ENCODE results near the gene SAA1. TPM values are rescaled to one million over a fixed set of nuclear protein-coding genes. Genes with fewer than 3 reads are reported as not detected.
A peak's percentile ranks its signal among the peaks of the same experiment; 100 is the strongest.
"Not testable (repeated sequence)": the region's sequence is repeated elsewhere in the genome, so short reads cannot be mapped to it uniquely, and the experiment has no call there.

The SAA1 gene
- total RNA-seq, 3 donors from 2014 or later, result 4.3 to 6.1 (median 5.6) TPM

DNA sequence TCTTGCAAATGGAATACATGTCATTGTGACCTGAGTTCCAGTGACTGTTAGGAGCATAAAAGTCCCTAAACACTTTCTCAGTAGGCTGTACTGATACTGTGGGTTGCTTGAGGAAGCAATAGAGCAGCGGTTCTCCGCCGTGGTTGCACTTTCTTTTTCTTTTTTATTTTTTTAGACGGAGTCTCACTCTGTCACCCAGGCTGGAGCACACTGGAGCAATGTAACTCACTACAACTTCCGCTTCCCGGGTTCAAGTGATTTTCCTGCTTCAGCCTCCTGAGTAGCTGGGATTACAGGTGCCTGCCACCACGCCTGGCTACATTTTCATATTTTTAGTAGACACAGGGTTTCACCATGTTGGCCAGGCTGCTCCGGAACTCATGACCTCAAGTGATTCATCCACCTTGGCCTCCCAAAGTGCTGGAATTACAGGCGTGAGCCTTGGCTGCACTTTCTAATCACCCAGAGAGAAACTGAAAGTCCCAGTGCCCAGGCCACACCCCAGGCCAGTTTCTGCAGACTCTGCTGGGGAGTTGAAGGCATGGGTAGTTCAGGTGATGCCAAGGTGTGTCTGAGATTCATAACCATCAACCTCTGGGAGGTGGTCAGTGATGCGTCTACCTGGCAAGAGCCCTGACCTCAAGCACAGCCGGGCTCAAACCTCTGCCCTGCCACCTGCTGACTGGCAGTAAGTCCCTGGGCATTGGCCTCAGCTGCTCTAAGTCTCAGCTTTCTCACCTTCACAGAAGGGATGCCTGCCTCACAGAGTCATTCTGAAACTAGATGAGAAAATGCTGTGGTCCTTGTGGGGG, 19.5 kb upstream of the SAA1 start:
- Mint-ChIP-seq H3K4me3 (peak overlapping the region; percentile 71), H3K4me1 (ENCODE audit: low read depth) (peaks cover 19% of the 10 kb centered on the region)
- not testable (repeated sequence) for DNase-seq; H3K27me3 Mint-ChIP-seq (ENCODE audit: low read depth); H3K9me3 Mint-ChIP-seq; H3K36me3 Mint-ChIP-seq (ENCODE audit: insufficient read depth)
- peak; percentile 69 to 72 for ATAC-seq

DNA sequence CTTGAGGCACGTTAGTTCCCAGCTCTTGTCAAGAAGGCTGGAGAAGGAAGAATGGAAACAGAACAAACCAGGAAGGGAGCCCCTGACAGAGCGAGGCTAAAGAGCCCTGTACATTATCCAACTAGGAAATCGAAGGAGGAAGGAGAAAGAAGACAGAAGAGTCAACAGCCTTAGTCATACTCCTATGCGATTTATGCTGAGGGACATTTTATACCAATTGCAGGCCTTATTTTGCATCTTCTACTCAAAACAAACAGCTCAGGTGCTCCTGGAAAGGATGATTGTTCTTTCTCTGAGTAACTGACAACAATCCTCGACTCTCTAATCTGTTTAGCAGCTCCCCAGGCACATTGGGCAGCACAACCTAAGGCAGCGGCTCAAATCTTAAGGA, 18.9 kb upstream of the SAA1 start:
- H3K4me3 Mint-ChIP-seq, result peak overlapping the region; percentile 71
- not testable (repeated sequence) for H3K27me3 Mint-ChIP-seq (ENCODE audit: low read depth)

DNA sequence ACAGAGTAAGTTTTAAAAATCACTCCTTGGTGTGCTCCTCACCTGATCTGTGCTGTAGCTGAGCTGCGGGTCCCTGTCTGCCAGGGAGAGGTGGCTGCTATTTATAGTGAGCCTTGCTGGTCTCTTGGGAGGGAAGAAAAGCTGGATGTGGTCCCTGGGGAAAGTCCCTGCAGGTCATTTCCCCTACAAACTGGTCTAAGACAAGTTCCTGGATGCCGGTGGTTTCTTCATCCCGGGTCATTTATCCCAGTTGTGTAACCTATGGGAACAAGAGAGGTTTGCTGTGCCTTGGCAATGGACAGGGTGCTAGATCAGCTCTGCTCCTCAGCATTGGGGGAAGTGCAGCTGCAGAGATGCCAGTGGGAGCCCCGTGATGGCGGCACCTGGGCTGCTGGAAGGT, 17.5 kb upstream of the SAA1 start, which contains the start of gene SAA2:
Gene SAA2 (minus strand): TSS at position 108 of the 400 bp plus-strand sequence. CDS start 657 bp downstream, outside the sequence.
- no peaks in the 10 kb centered on the region for H3K36me3 Mint-ChIP-seq (ENCODE audit: insufficient read depth)
- H3K4me3 Mint-ChIP-seq, result no peak within 1 kb of the TSS
- H3K27me3 Mint-ChIP-seq (ENCODE audit: low read depth), result no peaks in the 10 kb centered on the region
- H3K4me1 Mint-ChIP-seq (ENCODE audit: low read depth), result peaks cover 19% of the 10 kb centered on the region
- DNase-seq (no peak), ATAC-seq (no peak)
- no peaks in the 10 kb centered on the region for H3K9me3 Mint-ChIP-seq

More for the DNA sequence above, 18.9 kb upstream of the SAA1 start:
- H3K36me3 Mint-ChIP-seq (ENCODE audit: insufficient read depth); H3K9me3 Mint-ChIP-seq; DNase-seq: not testable (repeated sequence)
- ATAC-seq, result peak in 1 of 2 donors; percentile 15
- peaks cover 19% of the 10 kb centered on the region for H3K4me1 Mint-ChIP-seq (ENCODE audit: low read depth)

DNA sequence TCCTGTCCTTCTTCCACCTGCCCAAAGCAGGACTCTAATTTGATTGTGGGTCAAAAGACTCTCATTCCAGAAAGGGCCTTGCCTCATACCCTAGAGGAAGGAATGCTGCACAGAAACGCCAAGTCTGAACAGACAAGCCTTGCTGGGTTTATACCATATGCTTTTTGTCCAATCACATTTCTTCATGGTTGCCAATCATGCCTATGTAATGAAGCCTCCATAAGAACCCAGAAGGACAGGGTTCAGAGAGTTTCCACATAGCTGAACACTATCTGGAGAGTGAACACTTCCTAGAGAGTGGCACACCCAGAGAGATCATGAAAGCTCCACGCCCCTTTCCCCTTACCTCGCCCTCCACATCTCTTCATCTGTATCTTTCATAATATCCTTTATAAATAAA, 12.8 kb upstream of the SAA1 start:
- ATAC-seq, result no peak
- no peak for DNase-seq
- Mint-ChIP-seq H3K4me1 (ENCODE audit: low read depth) (no peaks in the 10 kb centered on the region), H3K4me3 (no peak overlapping the region), H3K27me3 (ENCODE audit: low read depth) (peaks cover 2% of the 10 kb centered on the region), H3K9me3 (no peaks in the 10 kb centered on the region), H3K36me3 (ENCODE audit: insufficient read depth) (no peaks in the 10 kb centered on the region)

DNA sequence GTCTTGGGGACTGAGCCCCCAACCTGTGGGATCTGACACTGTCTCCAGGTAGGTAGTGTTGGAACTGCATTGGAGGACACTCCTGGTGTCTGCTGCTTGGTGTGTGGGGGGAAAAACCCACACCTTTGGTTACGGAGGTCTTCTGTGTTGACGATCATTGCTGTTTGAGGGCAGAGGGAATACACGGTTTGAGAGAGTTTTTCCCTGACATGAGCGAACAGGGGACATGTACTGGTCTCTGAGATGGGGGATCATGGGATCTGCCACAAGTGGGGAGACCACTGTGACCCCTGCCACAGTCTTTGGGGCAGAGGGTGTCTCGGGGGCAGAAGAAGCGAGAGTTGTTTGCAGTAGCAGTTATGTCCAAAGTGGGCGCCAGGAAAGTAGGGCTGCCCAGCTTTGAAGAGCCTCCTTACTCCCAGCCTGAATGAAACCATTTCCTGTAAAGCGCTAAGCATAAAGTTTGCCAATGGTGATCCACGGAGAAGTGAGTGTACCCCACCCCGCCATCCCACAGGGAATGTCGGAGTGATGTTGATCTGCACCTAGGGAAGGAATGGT, 12.2 kb upstream of the SAA1 start:
- no peak for DNase-seq
- no peaks in the 10 kb centered on the region for H3K36me3 Mint-ChIP-seq (ENCODE audit: insufficient read depth)
- no peaks in the 10 kb centered on the region for H3K4me1 Mint-ChIP-seq (ENCODE audit: low read depth)
- ATAC-seq, result no peak
- no peak overlapping the region for H3K4me3 Mint-ChIP-seq
- H3K9me3 Mint-ChIP-seq, result no peaks in the 10 kb centered on the region
- H3K27me3 Mint-ChIP-seq (ENCODE audit: low read depth), result peaks cover 2% of the 10 kb centered on the region

DNA sequence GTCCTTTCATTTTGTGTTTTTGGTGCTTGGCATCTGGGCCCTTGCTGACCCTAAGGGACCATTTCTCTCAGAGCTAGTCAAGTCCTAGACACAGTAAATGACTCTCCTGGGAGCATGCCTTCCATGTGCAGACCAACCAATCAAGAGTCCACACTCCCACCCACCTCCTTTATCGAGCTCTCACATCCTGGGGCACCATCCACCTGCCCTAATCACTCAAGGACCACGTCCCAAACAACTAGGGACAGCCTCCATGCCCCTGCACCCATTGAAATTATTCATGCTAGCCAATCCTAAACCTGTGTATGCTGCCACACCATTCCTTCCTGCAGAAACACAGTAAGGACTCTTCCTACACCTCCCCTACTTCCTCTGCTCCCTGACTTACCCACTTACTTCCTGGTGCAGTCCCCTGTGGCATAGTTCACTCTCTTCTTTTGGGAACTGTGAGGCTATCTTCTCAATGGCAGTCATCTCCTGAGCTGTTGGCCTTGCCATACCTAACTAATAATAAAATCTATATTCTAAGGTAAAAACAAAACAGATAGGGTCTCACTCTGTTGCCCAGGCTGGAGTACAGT, 11.2 kb upstream of the SAA1 start:
- Mint-ChIP-seq H3K4me1 (ENCODE audit: low read depth) (no peaks in the 10 kb centered on the region), H3K4me3 (no peak overlapping the region), H3K27me3 (ENCODE audit: low read depth) (peaks cover 4% of the 10 kb centered on the region), H3K36me3 (ENCODE audit: insufficient read depth) (no peaks in the 10 kb centered on the region), H3K9me3 (no peaks in the 10 kb centered on the region)
- ATAC-seq (no peak), DNase-seq (no peak)

DNA sequence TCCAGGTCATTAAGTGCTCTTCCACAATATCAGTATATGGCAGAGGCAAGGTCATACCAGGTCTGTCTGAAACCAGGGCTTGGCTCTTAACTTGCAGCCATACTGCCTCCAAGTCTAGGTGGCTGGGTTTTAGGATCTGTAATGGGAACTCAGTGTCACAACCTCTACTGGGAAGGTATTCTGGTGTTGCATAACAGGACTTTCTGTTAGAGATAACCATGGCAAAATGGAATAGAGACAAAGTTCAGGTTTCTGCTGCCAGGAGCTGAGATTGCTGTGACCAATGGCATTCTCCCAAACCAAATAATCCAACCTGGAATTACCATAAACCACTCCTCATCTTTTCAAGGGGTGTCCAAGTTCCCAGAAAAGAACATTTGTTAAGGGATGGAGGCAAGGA, 6.8 kb upstream of the SAA1 start:
- Mint-ChIP-seq H3K9me3 (no peaks in the 10 kb centered on the region), H3K36me3 (ENCODE audit: insufficient read depth) (no peaks in the 10 kb centered on the region), H3K4me3 (no peak overlapping the region), H3K4me1 (ENCODE audit: low read depth) (no peaks in the 10 kb centered on the region), H3K27me3 (ENCODE audit: low read depth) (peaks cover 4% of the 10 kb centered on the region)
- ATAC-seq (no peak), DNase-seq (no peak)

DNA sequence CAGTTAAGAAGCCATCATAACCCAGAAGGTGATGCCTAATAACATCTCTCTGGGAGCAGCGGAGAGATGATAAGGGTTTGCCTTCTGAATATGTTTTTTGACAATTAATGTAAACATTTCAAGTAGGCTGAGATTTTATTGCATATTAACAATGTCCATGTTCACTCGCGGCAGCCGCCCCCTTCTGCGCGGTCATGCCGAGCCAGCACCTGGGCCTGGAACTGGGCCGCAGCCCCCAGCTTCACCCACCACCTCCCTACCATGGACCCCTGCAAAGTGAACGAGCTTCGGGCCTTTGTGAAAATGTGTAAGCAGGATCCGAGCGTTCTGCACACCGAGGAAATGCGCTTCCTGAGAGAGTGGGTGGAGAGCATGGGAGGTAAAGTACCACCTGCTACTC, 4.3 kb upstream of the SAA1 start:
- no peaks in the 10 kb centered on the region for H3K36me3 Mint-ChIP-seq (ENCODE audit: insufficient read depth)
- no peak for ATAC-seq
- no peak for DNase-seq
- no peaks in the 10 kb centered on the region for H3K9me3 Mint-ChIP-seq
- peaks cover 2% of the 10 kb centered on the region for H3K27me3 Mint-ChIP-seq (ENCODE audit: low read depth)
- no peaks in the 10 kb centered on the region for H3K4me1 Mint-ChIP-seq (ENCODE audit: low read depth)
- no peak overlapping the region for H3K4me3 Mint-ChIP-seq

DNA sequence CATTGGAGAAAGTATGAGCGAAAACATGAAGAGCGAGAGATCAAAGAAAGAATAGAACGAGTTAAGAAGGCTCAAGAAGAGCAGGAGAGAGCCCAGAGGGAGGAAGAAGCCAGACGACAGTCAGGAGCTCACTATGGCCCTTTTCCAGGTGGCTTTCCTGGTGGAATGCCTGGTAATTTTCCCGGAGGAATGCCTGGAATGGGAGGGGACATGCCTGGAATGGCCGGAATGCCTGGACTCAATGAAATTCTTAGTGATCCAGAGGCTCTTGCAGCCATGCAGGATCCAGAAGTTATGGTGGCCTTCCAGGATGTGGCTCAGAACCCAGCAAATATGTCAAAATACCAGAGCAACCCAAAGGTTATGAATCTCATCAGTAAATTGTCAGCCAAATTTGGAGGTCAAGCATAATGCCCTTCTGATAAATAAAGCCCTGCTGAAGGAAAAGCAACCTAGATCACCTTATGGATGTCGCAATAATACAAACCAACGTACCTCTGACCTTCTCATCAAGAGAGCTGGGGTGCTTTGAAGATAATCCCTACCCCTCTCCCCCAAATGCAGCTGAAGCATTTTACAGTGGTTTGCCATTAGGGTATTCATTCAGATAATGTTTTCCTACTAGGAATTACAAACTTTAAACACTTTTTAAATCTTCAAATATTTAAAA, 3.2 kb upstream of the SAA1 start:
- not testable (repeated sequence) for H3K9me3 Mint-ChIP-seq; ATAC-seq; H3K4me1 Mint-ChIP-seq (ENCODE audit: low read depth); H3K27me3 Mint-ChIP-seq (ENCODE audit: low read depth); H3K36me3 Mint-ChIP-seq (ENCODE audit: insufficient read depth); H3K4me3 Mint-ChIP-seq; DNase-seq

DNA sequence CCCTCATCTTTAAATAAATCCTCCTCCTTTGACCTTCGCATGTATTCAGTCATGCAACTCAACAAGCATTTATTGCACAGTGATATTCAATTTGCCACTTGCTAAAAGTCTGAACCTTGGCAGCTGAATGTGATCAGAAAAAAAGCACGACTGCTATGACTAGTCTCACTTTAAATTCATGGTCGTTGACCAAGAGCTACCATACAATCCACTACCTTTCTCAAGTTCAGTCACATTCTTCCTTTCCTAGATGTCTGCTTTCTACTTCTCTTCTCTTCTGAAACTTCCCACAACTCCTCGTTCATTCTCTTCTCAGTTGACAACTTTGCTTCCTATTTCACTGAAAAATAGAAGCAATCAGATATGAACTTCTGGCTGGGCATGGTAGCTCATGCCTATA, 2.0 kb upstream of the SAA1 start:
- Mint-ChIP-seq H3K36me3 (ENCODE audit: insufficient read depth) (no peaks in the 10 kb centered on the region), H3K4me3 (no peak overlapping the region), H3K4me1 (ENCODE audit: low read depth) (peaks cover 3% of the 10 kb centered on the region), H3K9me3 (no peaks in the 10 kb centered on the region), H3K27me3 (ENCODE audit: low read depth) (peaks cover 2% of the 10 kb centered on the region)
- ATAC-seq (no peak), DNase-seq (no peak)

DNA sequence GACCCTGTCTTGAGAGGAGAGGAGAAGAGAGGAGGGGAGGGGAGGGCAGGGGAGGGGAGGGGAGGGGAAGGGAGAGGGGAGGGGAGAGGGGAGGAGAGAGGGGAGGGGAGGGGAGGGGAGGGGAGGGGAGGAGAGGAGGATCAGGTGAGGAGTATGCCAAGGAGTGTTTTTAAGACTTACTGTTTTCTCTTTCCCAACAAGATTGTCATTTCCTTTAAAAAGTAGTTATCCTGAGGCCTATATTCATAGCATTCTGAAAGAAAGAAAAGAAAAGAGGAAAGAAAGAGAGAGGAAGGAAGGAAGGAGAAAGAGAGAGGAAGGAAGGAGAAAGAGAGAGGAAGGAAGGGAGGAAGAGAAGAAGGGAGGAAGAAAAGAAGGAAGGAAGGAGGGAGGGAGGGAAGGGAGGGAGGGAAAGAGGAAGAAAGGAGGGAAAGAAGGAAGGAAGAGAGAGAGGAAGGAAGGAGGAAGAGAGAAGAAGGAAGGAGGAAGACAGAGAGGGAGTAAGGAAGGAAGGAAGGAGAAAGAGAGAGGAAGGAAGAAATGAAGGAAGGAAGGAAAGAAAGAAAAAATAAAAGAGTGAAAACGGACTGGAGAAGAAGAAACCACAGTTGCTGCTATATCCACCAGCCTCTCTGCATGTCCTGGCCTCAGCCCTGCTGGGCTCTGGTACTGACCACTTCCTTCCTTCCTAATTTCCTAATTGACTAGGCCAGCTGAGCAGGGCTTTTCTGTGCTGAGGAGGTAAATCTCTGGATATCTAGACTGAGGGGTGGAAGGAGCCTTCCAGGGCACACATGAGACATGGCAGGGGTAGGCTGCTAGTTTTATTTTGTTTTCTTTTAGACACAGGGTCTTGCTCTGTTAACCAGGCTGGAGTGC, 1.1 kb upstream of the SAA1 start:
- H3K4me1 Mint-ChIP-seq (ENCODE audit: low read depth), result peaks cover 3% of the 10 kb centered on the region
- ATAC-seq, result no peak
- H3K9me3 Mint-ChIP-seq, result no peaks in the 10 kb centered on the region
- H3K4me3 Mint-ChIP-seq, result no peak overlapping the region
- H3K36me3 Mint-ChIP-seq (ENCODE audit: insufficient read depth), result no peaks in the 10 kb centered on the region
- no peak for DNase-seq
- no peaks in the 10 kb centered on the region for H3K27me3 Mint-ChIP-seq (ENCODE audit: low read depth)

DNA sequence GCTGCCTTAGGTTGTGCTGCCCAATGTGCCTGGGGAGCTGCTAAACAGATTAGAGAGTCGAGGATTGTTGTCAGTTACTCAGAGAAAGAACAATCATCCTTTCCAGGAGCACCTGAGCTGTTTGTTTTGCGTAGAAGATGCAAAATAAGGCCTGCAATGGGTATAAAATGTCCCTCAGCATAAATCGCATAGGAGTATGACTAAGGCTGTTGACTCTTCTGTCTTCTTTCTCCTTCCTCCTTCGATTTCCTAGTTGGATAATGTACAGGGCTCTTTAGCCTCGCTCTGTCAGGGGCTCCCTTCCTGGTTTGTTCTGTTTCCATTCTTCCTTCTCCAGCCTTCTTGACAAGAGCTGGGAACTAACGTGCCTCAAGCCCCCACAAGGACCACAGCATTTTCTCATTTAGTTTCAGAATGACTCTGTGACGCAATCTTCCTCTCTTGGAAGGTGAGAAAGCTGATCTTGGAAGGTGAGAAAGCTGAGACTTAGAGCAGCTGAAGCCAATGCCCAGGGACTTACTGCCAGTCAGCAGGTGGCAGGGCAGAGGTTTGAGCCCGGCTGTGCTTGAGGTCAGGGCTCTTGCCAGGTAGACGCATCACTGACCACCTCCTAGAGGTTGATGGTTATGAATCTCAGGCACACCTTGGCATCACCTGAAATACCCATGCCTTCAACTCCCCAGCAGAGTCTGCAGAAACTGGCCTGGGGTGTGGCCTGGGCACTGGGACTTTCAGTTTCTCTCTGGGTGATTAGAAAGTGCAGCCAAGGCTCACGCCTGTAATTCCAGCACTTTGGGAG, 1.5 kb downstream of the SAA1 start:
- ATAC-seq, result peak in 1 of 2 donors; percentile 67
- not testable (repeated sequence) for H3K36me3 Mint-ChIP-seq (ENCODE audit: insufficient read depth); H3K4me3 Mint-ChIP-seq; DNase-seq; H3K4me1 Mint-ChIP-seq (ENCODE audit: low read depth); H3K9me3 Mint-ChIP-seq; H3K27me3 Mint-ChIP-seq (ENCODE audit: low read depth)

DNA sequence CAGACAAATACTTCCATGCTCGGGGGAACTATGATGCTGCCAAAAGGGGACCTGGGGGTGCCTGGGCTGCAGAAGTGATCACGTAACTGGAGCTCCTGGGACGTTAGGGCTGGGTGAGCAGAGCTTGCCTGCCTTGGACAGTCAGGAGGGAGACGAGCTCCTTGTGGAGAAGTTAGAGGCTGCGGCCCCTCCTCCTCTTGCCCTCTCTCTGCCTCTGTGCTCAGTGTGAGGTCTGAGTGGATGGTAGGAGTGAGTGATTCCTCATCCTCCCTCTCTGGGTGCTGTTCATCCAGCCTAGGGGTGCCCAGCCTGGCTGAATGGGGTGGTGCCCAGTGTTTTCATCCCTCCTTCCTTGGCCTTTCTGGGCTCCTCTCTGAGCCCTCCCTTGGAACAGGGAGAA, 3.2 kb downstream of the SAA1 start:
- ATAC-seq; H3K4me3 Mint-ChIP-seq; H3K4me1 Mint-ChIP-seq (ENCODE audit: low read depth); H3K27me3 Mint-ChIP-seq (ENCODE audit: low read depth); H3K9me3 Mint-ChIP-seq; DNase-seq; H3K36me3 Mint-ChIP-seq (ENCODE audit: insufficient read depth): not testable (repeated sequence)
